GM23248 (cell line): ENCODE results near the gene UMODL1.

Experiments used
- EZH2 ChIP-seq: fragments of 200-600 bp; sonication (generic); IDR thresholded peaks from 2 replicates; pipeline ENCODE4 v1.6.1; 2018; ENCODE audit warnings: antibody characterized with exemption, mild to moderate bottlenecking; ENCODE audit not compliant: insufficient read depth, poor library complexity, severe bottlenecking
- EZH2phosphoT487 ChIP-seq: fragments of 200-600 bp; sonication (generic); IDR thresholded peaks from 2 replicates; pipeline ENCODE4 v1.6.1; 2018; ENCODE audit warnings: antibody characterized with exemption, moderate library complexity, mild to moderate bottlenecking, low read depth; ENCODE audit not compliant: insufficient read depth

DNA sequence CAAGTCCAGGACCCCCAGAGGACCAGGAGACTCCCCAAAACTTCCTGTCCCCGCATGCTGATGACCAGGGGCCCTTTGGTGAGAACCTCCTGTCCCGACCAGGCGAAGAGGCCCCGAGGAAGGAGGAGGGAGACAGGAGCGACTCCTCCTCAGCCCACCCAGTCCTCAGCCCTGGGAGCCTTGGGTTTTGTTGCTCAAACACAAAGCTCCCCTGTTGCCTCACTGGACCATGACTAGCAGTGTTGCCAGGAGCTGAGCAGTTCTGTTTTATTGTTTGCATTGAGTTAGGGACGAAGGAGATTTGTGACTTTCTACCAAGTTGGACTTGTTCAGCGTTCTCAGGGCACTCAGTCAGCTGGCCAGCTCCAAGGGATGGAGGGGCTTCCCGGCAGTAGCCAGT is 10.0 kb downstream of the UMODL1 start:
- TF ChIP-seq EZH2 (no peak), EZH2phosphoT487 (no peak)
